Gastroesophageal sphincter (tissue), 4 donors: ENCODE measurements around the gene FAM24B. TPM values are rescaled to one million over a fixed set of nuclear protein-coding genes. Genes with fewer than 3 reads are reported as not detected.

Experiments used
- ATAC-seq: fragments of 150-250 bp; one replicate; pipeline ENCODE4 v1.9.1; 2016; ENCODE audit warnings: mild to moderate bottlenecking, moderate library complexity
- H3K27ac ChIP-seq, 4 donors: fragments of 200-600 bp; sonication (generic) in 3 of 4; 1 replicate in 3 of 4; 2 replicates in 1 of 4; pipeline ENCODE4 v1.5.1; 2016 to 2019
- H3K27me3 ChIP-seq: fragments of 200-600 bp; sonication (generic); one replicate; pipeline ENCODE4 v1.5.1; 2019
- H3K36me3 ChIP-seq, 2 donors: fragments of 200-600 bp; sonication (generic); one replicate each; pipeline ENCODE4 v1.5.1; 2019; ENCODE audit warnings: control low read depth in 1 of 2
- H3K4me1 ChIP-seq, 3 donors: fragments of 200-600 bp; sonication (generic); 1 replicate in 2 of 3; 2 replicates in 1 of 3; pipeline ENCODE4 v1.5.1; 2016 to 2019; ENCODE audit warnings: control low read depth in 2 of 3
- H3K4me3 ChIP-seq, 2 donors: fragments of 200-600 bp; sonication (generic); one replicate each; pipeline ENCODE4 v1.5.1; 2019; ENCODE audit warnings: mild to moderate bottlenecking in 1 of 2, moderate library complexity in 1 of 2
- H3K9me3 ChIP-seq, 3 donors: fragments of 200-600 bp; sonication (generic); one replicate each; pipeline ENCODE4 v1.5.1; 2017 to 2019; ENCODE audit warnings: control low read depth in 2 of 3
- EP300 ChIP-seq: sonication (generic); formaldehyde crosslinking; IDR thresholded peaks from one replicate; pipeline ENCODE4 v1.6.1; 2017; ENCODE audit warnings: antibody characterized with exemption, mild to moderate bottlenecking
- POLR2A ChIP-seq, 2 donors: fragments of 450-650 bp; IDR thresholded peaks; one replicate each; pipeline ENCODE4 v1.6.1; 2017; ENCODE audit warnings: antibody characterized with exemption in 2 of 2, mild to moderate bottlenecking in 2 of 2, moderate library complexity in 1 of 2
- POLR2AphosphoS5 ChIP-seq: sonication (generic); formaldehyde crosslinking; IDR thresholded peaks from one replicate; pipeline ENCODE4 v1.6.1; 2017; ENCODE audit warnings: antibody characterized with exemption
- WGBS, 2 donors: methylation state at CpG; one replicate each; pipeline ENCODE4 v1.1.5; 2018; ENCODE audit warnings: low coverage in 1 of 2; 5-methylcytosine and 5-hydroxymethylcytosine counted together
- total RNA-seq, 4 donors: library from RNA; depleted of rRNA; stranded (reverse); fragments of >200 nt; gene quantifications; one replicate each; pipeline ENCODE4 v1.1.0, GENCODE V29; 2016
- TF ChIP-seq, protein P1 (sequence below), 4 experiments: fragments of 200-600 bp in 2 of 4; fragments of 450-650 bp in 2 of 4; sonication (generic) in 1 of 4; IDR thresholded peaks; one replicate each; pipeline ENCODE4 v1.5.1; 2017 to 2019; ENCODE audit warnings: antibody characterized with exemption in 4 of 4, mild to moderate bottlenecking in 2 of 4, moderate library complexity in 2 of 4

The FAM24B gene
- total RNA-seq, 4 donors from 2014 or later = 1.6 to 2.8 (median 2.6) TPM; not detected in 1

DNA sequence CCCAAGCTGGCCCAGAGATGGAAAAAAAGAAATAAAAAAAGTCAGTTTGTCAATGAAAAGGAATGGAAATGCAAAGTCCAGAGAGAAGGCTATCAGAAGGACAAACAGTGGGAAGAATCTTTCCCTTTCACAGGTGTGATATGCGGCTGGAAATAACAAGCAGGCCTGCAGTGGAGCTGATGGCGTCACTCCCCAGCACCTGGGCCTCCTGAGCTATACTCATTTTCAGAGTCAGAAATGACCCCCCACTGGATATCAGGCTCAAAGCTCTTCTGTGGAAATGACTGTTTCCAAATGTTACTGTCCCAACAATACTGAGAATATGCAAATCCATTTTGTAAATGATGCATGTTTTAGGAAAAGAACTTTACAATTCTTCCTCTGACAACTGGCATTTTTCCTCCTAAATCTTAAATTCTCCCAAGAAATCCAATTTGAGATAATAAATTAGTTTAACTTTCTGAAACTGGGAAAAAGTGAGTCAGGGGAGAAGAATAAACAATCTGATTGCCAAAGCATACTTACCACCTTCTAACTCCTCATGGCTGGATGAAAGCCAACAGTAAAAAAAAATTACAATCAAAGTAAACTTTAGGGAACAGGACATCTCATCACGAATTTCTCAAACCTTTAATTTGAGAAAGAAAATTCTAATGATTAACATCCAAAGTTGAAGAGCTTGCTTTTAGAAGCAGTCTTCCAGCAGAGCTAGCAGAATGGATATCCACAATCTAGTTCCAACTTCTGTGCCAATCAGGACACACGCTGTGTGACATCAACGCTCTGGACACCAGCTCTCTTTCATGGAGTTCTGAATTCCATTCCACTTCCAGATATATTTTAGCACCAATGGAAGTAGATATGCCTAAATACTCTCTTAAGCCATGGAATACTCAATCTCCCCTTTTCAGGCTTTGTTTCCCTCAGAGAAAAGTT lies 28.4 kb downstream of the FAM24B start:
- WGBS, 2 donors = 54 to 72% methylated on average over 5 of the region's 5 CpGs
- Histone ChIP-seq H3K4me3 (no peak overlapping the region), H3K4me1 (peaks cover 0 to 9% (median 0%) of the 10 kb centered on the region in 3 donors), H3K27me3 (no peaks in the 10 kb centered on the region), H3K9me3 (no peaks in the 10 kb centered on the region), H3K36me3 (peaks cover 0 to 75% of the 10 kb centered on the region in 2 donors), H3K27ac (no peak overlapping the region)
- no peak for ATAC-seq
- no peak for TF ChIP-seq POLR2A (IDR thresholded peaks at IDR 0.05)
- TF ChIP-seq EP300 = no peak
- TF ChIP-seq, protein P1, sequence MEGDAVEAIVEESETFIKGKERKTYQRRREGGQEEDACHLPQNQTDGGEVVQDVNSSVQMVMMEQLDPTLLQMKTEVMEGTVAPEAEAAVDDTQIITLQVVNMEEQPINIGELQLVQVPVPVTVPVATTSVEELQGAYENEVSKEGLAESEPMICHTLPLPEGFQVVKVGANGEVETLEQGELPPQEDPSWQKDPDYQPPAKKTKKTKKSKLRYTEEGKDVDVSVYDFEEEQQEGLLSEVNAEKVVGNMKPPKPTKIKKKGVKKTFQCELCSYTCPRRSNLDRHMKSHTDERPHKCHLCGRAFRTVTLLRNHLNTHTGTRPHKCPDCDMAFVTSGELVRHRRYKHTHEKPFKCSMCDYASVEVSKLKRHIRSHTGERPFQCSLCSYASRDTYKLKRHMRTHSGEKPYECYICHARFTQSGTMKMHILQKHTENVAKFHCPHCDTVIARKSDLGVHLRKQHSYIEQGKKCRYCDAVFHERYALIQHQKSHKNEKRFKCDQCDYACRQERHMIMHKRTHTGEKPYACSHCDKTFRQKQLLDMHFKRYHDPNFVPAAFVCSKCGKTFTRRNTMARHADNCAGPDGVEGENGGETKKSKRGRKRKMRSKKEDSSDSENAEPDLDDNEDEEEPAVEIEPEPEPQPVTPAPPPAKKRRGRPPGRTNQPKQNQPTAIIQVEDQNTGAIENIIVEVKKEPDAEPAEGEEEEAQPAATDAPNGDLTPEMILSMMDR (IDR thresholded peaks at IDR 0.05) = no peak
- no peak for TF ChIP-seq POLR2AphosphoS5

DNA sequence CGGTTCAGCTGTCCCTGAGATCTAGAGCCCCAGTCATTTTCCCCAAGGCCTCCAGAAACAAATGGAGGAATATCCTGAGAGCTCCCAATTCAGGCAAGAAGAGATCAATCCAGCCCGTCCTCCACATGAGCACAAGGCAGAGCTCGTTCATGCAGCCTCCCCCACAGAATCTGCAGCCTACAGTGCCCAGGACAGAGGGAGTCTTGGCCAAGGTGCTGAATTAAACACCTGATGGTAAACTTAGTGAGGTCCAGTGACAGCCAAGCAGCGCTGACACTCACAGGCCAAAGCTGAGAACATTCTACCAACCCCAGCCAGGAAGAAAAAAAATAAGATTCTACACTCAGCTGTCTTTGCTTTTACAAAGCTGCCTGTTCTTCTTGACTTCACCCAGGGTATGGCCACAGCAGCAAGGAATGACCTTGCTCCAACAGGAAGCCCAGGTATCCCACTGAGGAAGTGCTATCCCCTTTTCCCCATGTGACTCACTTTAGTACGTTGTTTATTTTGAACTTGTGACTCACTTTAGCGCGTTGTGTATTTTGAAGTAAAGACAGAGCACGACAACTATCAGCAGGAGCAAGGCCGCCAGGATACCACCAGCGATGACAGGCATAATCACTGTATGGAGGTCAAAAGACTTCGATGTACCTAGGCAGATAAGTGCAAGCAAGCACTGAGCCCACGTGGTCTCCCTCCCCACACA lies 29.3 kb downstream of the FAM24B start:
- H3K27ac ChIP-seq = no peak overlapping the region
- 68 to 83% methylated on average over 2 to 9 of the region's 12 CpGs for WGBS, 2 donors
- peaks cover 0 to 9% (median 0%) of the 10 kb centered on the region in 3 donors for H3K4me1 ChIP-seq
- no peak for TF ChIP-seq POLR2AphosphoS5
- no peak for TF ChIP-seq EP300
- no peak for TF ChIP-seq POLR2A (IDR thresholded peaks at IDR 0.05)
- no peak for ATAC-seq
- no peak overlapping the region for H3K4me3 ChIP-seq
- no peaks in the 10 kb centered on the region for H3K9me3 ChIP-seq
- H3K27me3 ChIP-seq = no peaks in the 10 kb centered on the region
- H3K36me3 ChIP-seq = peaks cover 0 to 71% of the 10 kb centered on the region in 2 donors

DNA sequence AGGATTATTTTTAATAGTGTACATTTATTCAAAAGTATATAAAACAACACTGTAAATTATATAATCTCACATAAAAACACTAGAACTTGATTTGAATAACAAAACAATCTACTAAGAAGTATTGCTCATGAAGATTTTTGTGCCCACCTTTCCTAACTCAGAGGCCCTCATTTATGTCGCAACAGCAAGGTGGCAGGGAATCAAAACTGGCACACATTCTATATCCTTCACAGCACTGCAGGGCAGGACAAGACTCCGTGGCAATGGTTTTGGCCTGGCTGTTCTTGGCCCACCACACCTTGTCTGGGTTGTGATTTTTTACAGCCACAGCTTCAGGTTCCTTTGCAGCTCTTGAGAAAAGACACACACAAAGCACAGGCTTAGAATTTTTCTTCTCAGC lies 30.3 kb downstream of the FAM24B start:
- TF ChIP-seq POLR2AphosphoS5 (no peak), POLR2A (IDR thresholded peaks at IDR 0.05) (no peak), EP300 (no peak)
- TF ChIP-seq, protein P1 (IDR thresholded peaks at IDR 0.05) = no peak
- Histone ChIP-seq H3K27me3 (no peaks in the 10 kb centered on the region), H3K27ac (no peak overlapping the region), H3K9me3 (no peaks in the 10 kb centered on the region), H3K36me3 (peaks cover 0 to 61% of the 10 kb centered on the region in 2 donors), H3K4me1 (peaks cover 0 to 9% (median 0%) of the 10 kb centered on the region in 3 donors), H3K4me3 (no peak overlapping the region)
- 92 to 94% methylated on average over 2 of the region's 2 CpGs for WGBS, 2 donors
- no peak for ATAC-seq

DNA sequence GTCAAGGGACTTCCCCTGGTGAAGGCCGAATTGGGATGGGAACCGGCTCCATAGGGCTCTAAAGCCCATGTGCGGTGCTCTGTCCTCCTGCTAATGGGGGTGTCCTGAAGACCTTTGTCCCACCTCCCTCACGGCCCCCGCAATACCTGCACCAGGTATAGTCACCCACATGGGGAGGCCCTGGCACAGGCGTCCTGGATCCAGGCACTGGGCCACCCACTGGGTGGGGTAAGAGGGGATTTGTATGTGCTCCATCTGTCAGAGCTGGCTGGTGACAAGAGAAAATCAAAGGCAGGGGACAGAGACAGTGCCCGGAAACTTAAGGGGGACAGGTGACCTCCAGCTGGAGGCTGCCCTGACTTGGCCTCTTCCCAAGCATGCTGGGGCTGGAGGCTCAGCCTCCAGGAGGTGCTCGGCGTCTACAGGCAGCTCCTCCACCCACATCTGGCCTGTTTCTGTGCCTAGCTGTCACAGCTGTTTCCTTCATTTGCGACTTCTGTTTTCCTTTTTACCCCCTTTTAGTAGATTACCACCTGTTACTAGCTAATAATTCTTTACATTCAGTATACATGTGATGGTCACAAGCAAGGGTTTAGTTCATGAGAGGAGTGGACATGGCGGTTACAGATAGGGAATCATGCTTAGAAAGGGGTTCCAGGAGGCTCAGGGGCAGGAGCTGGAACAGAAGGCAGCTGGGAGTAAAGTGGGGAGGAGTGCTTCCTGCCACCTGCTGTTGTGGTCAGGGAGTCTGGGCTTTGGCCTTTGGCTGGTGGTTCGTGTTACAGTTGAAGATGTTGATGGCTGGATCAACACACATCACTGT lies 31.4 kb downstream of the FAM24B start:
- TF ChIP-seq EP300 (no peak), POLR2AphosphoS5 (no peak), POLR2A (IDR thresholded peaks at IDR 0.05) (no peak)
- TF ChIP-seq, protein P1 (IDR thresholded peaks at IDR 0.05) = no peak
- no peak overlapping the region for H3K27ac ChIP-seq
- H3K9me3 ChIP-seq = peaks cover 0 to 3% (median 0%) of the 10 kb centered on the region in 3 donors
- ATAC-seq = no peak
- 79% methylated on average over 4 to 6 of the region's 12 CpGs for WGBS, 2 donors
- H3K27me3 ChIP-seq = no peaks in the 10 kb centered on the region
- H3K36me3 ChIP-seq = peaks cover 0 to 51% of the 10 kb centered on the region in 2 donors
- H3K4me3 ChIP-seq = no peak overlapping the region
- H3K4me1 ChIP-seq = peaks cover 0 to 9% (median 0%) of the 10 kb centered on the region in 3 donors
